GM12873 (cell line): Measurements from ENCODE around the gene NCKAP5L.

Experiments
- TF ChIP-seq, protein P1 (sequence below): IDR thresholded peaks from 2 replicates; pipeline ENCODE4 v1.5.1; 2012; ENCODE audit warnings: low read depth, mild to moderate bottlenecking, moderate library complexity, low read length, control low read depth; ENCODE audit not compliant: insufficient read depth; ENCODE audit errors: missing control alignments

Gene NCKAP5L

DNA sequence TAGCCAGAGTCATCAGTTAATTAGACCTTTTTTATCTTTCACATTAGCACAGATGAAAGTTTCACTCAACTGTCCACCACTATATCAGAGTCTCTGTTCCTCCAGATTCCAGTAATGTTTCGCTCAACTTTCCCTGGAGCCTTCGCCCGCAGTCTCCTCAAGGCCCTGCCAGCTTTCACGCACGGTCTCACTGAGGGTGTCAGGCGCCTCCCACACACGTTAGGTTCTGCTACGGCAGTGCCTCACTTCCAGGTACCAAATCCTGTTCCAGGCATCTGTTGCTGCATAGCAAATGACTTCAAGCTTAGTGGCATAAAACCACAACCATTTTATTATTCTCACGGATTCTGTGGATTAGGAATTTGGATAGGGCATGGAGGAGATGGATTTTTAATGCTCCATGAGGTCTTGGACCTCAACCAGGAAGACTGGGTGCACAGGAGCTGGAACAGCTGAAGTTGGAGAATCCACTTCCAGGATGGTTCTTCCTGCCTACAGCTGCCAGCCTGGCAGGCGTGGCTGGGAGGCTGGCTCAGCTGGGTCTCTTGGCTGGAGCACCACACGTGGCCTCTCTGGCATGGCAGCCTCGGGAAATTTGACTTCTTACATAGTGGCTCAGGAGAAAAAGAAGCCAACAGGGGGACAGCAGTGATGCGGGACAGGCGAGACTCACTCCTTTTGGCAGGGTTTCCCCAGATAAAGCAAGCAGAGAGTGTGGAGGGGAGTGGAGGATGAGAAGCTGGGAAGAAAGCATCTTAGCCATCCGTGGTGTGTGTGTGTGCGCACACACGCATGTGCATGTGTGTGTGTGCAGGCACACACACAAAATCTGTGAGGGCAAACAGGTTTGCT lies 36.0 kb upstream of the NCKAP5L start:
- TF ChIP-seq, protein P1, sequence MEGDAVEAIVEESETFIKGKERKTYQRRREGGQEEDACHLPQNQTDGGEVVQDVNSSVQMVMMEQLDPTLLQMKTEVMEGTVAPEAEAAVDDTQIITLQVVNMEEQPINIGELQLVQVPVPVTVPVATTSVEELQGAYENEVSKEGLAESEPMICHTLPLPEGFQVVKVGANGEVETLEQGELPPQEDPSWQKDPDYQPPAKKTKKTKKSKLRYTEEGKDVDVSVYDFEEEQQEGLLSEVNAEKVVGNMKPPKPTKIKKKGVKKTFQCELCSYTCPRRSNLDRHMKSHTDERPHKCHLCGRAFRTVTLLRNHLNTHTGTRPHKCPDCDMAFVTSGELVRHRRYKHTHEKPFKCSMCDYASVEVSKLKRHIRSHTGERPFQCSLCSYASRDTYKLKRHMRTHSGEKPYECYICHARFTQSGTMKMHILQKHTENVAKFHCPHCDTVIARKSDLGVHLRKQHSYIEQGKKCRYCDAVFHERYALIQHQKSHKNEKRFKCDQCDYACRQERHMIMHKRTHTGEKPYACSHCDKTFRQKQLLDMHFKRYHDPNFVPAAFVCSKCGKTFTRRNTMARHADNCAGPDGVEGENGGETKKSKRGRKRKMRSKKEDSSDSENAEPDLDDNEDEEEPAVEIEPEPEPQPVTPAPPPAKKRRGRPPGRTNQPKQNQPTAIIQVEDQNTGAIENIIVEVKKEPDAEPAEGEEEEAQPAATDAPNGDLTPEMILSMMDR = no peak

DNA sequence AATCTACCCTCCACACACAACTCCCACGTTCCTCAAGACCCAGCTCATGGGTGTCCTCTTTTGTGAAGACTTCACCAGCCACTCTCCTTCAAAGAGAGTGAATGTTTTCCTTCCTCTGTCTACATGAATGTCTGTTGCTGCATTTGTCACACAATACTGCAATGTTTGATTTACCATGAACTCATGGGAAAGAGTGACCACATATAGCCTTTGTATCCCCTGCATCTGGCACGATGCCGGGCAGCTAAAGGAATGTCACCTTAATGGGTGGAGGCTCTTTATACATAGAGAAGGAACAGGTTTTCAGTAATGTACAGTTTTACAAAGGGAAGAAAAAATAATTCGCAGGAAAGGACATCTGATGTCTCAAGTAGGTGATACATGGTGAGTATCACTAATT lies 26.8 kb upstream of the NCKAP5L start:
- TF ChIP-seq, protein P1 = no peak

DNA sequence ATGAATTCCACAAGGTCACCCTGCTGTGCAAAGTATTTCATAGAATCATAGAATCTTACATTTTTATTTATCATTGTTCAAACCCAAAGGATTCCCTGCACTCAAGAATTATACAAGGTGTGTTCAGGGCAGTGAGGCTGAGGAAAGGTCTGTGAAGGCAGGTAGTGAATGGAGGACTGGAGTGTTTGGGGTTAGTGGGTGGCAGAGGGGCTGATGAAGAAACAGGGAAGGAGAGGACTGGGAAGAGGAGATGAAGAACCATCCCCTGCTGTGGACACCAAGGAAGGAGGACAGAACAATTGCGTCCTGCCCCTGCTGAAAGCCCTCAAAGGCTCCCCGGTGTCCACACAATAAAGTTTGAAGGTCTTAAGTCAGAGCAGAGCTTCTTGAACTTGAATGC lies 25.5 kb upstream of the NCKAP5L start:
- TF ChIP-seq, protein P1 = no peak

GRCh38 chr12:49847161-49847560 lies 18.9 kb upstream of the NCKAP5L start:
- TF ChIP-seq, protein P1 = no peak

- TF ChIP-seq, protein P1 = no peak
Measured at GRCh38 chr12:49846032-49846431, 17.8 kb upstream of the NCKAP5L start.

- TF ChIP-seq, protein P1 = no peak
Measured at GRCh38 chr12:49843876-49844437, 15.7 kb upstream of the NCKAP5L start.

- TF ChIP-seq, protein P1 = no peak
Measured at GRCh38 chr12:49843411-49843810, 15.2 kb upstream of the NCKAP5L start.
